NCI-H2107 treated with DMSO at 0.1 percent for 48 hours (cell line): ENCODE results near the gene POFUT1.

Source experiments
- DNase-seq: peaks from one replicate; lab custom pipeline; 2025; ENCODE audit not compliant: unreplicated experiment; lab: John Stamatoyannopoulos, UW

POFUT1 gene

GRCh38 chr20:32205843-32206759 lies 1.6 kb upstream of the POFUT1 start:
- no peak for DNase-seq

- DNase-seq = no peak
Measured at GRCh38 chr20:32206760-32207625, 687 bp upstream of the POFUT1 start.

DNA sequence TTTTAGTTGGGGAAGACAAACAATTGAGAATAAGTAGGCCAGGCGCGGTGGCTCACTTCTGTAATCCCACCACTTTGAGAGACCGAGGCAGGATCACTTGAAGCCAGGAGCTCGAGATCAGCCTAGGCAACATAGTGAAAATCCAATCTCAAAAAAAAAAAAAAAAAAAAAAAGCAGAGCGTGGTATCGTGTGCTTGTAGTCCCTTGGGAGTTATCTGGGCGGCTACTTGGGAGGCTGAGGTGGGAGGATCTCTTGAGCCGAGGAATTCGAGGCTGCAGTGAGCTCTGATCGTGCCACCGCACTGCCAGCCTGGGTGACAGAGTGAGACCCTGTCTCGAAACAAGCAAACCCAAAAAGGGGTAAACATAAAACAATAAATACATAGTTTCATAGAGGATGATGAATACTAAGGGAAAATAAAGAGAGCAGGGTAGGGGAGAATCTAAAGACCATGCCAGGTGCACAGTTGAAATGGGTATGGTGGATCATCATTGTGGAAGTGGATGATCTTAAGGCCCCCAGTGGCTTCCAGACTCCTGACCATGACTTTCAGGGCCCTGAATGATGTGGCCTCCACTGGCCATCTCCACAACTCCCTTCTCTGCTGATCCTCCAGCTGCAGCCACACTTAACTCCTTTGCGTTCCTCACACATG lies 947 bp downstream of the POFUT1 start:
- DNase-seq = no peak

- no peak for DNase-seq
Measured at GRCh38 chr20:32209850-32210605, 2.3 kb downstream of the POFUT1 start.

GRCh38 chr20:32213870-32214269 lies 6.2 kb downstream of the POFUT1 start:
- DNase-seq = no peak

- DNase-seq = no peak
Measured at GRCh38 chr20:32215147-32215546, 7.5 kb downstream of the POFUT1 start.

DNA sequence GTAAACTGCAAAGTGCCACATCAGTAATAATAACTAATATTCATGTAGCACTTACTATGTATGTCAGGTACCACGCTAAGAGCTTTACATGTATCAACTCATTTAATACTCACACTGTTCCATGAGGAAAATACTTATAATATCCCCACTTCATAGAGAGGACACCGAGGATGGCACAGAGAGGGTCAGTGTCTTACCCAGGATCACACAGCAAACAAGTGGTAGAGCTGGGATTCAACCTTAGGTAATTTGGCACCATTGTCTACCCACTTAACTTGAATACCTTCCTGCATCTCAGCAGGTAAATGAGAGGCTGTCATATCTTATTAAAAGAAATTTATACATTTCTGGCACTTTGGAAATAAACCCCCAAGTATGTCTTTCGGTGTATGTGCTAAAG lies 8.0 kb downstream of the POFUT1 start:
- no peak for DNase-seq

GRCh38 chr20:32216179-32217142 lies 8.8 kb downstream of the POFUT1 start:
- DNase-seq = no peak

- no peak for DNase-seq
Measured at GRCh38 chr20:32218156-32218900, 10.6 kb downstream of the POFUT1 start.

GRCh38 chr20:32224463-32224862 lies 16.8 kb downstream of the POFUT1 start:
- DNase-seq = no peak

DNA sequence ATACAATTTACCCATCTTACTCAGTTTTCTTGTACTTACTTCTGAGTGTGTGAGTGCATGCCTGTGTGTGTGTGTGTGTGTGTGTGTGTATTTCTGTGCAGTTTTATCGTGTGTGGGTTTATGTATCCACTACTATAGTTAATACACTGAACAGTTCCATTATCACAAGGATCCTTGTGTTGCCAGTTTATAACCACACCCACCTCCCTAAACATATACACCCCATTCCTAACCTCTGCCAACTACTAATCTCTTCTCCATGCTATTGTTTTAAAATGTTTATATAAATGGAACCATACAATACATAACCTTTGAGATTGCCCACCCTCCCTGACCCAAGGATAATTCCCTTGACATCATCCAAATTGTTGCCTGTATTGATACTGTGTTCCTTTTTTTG lies 18.7 kb downstream of the POFUT1 start:
- no peak for DNase-seq

- DNase-seq = no peak
Measured at GRCh38 chr20:32227306-32227705, 19.6 kb downstream of the POFUT1 start.

DNA sequence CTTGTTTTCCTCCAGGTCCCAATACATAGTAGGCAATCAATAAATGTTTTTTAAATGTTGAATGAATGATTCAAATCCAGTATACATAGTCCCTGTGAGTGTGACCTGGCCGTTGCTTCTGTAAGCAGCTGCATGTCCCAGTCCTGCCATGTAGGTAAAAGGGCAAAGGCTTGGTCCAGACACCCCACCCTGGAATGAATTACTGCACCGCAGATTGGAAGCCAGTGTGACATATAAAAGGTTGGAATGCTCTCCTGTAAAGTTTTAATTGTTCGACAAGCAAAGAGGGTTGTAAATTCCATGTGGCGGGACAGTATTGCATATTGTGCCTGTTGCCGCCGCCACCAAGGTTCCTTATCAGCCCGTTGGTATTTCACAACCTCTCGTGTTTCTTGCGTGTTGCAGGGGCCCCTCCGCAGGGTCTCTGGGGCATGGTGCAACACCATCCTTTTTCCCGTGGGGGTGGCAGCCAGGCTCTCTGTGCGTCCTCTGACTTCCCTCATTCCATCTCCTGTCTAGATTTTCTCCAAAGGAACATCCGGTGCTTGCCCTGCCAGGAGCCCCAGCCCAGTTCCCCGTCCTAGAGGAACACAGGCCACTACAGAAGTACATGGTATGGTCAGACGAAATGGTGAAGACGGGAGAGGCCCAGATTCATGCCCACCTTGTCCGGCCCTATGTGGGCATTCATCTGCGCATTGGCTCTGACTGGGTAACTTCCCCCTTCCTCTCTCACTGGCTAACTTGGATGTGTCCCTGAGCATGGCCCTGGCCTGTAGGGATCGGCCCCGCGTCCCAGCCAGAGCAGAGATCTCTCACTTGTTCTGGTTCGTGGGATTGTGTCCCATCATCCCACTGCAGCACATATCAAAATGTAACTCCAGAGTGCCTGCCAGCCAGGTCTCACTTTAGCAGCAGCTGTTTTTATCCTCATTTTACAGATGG lies 20.3 kb downstream of the POFUT1 start:
- DNase-seq = no peak

DNA sequence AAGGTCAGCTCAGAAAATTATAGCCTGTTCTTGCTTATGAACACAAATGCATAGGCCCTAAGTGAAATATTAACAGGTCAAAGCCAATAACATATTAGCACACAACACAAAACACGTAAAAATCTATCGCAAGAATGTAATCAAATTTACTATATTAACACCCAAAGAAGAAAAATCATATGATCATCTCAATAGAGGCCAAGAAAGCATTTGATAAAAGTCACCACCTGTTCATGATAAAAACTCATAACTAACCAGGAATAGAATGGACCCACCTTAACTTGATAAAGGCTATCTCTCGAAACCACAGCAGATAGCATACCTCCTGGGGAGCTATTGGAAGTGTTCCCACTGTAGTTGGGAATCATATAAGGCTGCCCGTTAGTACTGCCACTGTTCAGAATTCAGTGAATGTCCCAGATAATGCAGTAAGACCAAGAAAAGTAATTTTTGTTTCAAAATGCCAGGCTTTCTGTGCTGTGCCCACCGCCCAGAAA lies 21.6 kb downstream of the POFUT1 start:
- DNase-seq = no peak

GRCh38 chr20:32230707-32231106 lies 23.0 kb downstream of the POFUT1 start:
- DNase-seq = no peak

- no peak for DNase-seq
Measured at GRCh38 chr20:32231245-32231644, 23.6 kb downstream of the POFUT1 start.

DNA sequence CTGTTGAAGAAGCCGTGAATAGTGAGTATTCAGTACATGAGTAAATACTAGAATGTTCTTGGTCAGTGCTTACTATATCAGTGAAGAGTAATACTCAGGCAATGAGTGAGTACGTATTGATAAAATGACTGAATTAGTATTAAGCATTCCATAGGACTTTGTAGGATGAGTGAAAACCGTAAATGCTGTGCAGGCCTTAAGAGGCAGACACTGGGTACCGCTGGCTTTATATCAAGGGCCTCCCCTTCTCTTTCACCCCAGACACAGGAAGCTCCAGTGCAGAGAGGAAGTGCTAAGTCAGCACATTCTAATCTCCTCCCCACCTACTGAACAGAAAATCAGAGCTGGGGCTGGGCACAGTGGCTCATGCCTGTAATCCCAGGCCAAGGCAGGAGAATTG lies 24.2 kb downstream of the POFUT1 start:
- DNase-seq = no peak
